Cerebellar nuclear complex (tissue), 1 donor: ENCODE results near the gene TMEM181.
"Not testable (repeated sequence)": the region's sequence is repeated elsewhere in the genome, so short reads cannot be mapped to it uniquely, and the experiment has no call there.

Experiments used
- DNase-seq, 2 experiments: peaks; one replicate each; lab custom pipeline; 2025; lab: John Stamatoyannopoulos, UW

TMEM181 gene

GRCh38 chr6:158621694-158622544, 62.0 kb downstream of the TMEM181 start:
- DNase-seq, result no peak

- no peak for DNase-seq
Observed at GRCh38 chr6:158622545-158623190, 62.8 kb downstream of the TMEM181 start.

- no peak for DNase-seq
Observed at GRCh38 chr6:158624684-158625682, 65.1 kb downstream of the TMEM181 start.

GRCh38 chr6:158625881-158626305, 66.0 kb downstream of the TMEM181 start:
- DNase-seq, result no peak

- DNase-seq, result no peak
Observed at GRCh38 chr6:158626360-158627167, 66.7 kb downstream of the TMEM181 start.

GRCh38 chr6:158627168-158627939, 67.5 kb downstream of the TMEM181 start:
- DNase-seq, result no peak

- DNase-seq, result no peak
Observed at GRCh38 chr6:158627940-158628211, 68.0 kb downstream of the TMEM181 start.

- no peak for DNase-seq
Observed at GRCh38 chr6:158628542-158628941, 68.7 kb downstream of the TMEM181 start.

GRCh38 chr6:158629367-158630221, 69.7 kb downstream of the TMEM181 start:
- no peak for DNase-seq

- DNase-seq, result no peak
Observed at GRCh38 chr6:158630938-158631616, 71.2 kb downstream of the TMEM181 start.

GRCh38 chr6:158631678-158632537, 72.0 kb downstream of the TMEM181 start:
- DNase-seq, result no peak

- DNase-seq, result not testable (repeated sequence)
Observed at GRCh38 chr6:158632538-158633119, 72.7 kb downstream of the TMEM181 start.

- no peak for DNase-seq
Observed at GRCh38 chr6:158633127-158633526, 73.2 kb downstream of the TMEM181 start.

- no peak for DNase-seq
Observed at GRCh38 chr6:158634695-158635426, 75.0 kb downstream of the TMEM181 start.

- DNase-seq, result no peak
Observed at GRCh38 chr6:158635427-158636073, 75.7 kb downstream of the TMEM181 start.

GRCh38 chr6:158636778-158637177, 76.9 kb downstream of the TMEM181 start:
- no peak for DNase-seq
